ENCODE data around the gene DDX39A. TPM values are rescaled to one million over a fixed set of nuclear protein-coding genes. Genes with fewer than 3 reads are reported as not detected.

DDX39A gene
- total and polyA plus RNA-seq, 2 of the 8 experiments (the other 6 are each of a cell fraction or from before 2014, with no cell fraction given): 139 TPM

DNA sequence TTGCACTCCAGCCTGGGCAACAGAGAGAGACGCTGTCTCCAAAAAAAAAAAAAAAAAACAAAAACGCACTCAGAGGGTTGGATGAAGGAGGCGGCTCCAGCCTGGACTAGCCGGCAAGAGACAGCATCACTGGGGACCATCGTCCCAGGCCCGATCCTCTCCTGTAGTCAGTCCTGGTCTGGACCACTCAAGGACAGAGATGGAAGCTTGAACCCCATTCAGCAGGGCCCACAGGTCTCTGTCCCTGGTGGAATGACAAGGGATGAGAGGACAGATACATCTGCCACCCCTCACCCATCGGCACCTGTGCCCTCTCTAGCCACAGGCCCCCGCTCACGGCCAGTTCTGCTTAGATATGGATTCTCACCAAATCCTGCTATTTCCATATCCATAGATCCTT, 23.9 kb downstream of the DDX39A start:
- no peak overlapping the region for H3K14ac ChIP-seq (ENCODE audit: insufficient read length)
- no peak overlapping the region for H3K23ac ChIP-seq (ENCODE audit: insufficient read length)
- no peak overlapping the region for H2BK15ac ChIP-seq (ENCODE audit: low read length)
- H3K4ac ChIP-seq (replicated peaks; ENCODE audit: insufficient read length, low read depth, low read length): no peak overlapping the region
- 94% methylated on average over 6 of the region's 9 CpGs; no CpG with 5 or more reads in 1 of the 2 experiments for WGBS, 2 experiments (ENCODE audit: extremely low coverage in 1 of 2, insufficient coverage in 1 of 2, insufficient read length in 1 of 2, insufficient replicate concordance in 2 of 2, low coverage in 1 of 2, low lambda C conversion rate in 2 of 2, missing lambda C conversion rate in 1 of 2)
- H3K23me2 ChIP-seq (ENCODE audit: low read depth, low read length): no peaks in the 10 kb centered on the region
- H3K56ac ChIP-seq (replicated peaks; ENCODE audit: insufficient read length, low read depth, low read length): no peak overlapping the region
- no peak overlapping the region for H2AFZ ChIP-seq (ENCODE audit: low read length)
- no peak overlapping the region for H3K18ac ChIP-seq (ENCODE audit: extremely low read depth, low read length)
- H3K4me2 ChIP-seq (ENCODE audit: insufficient read depth in 1 of 2, low read depth in 2 of 2, low read length in 2 of 2): no peak overlapping the region
- H3K27me3 ChIP-seq (replicated peaks in 1 of 4; ENCODE audit: control insufficient read depth in 3 of 4, extremely low read depth in 1 of 4, insufficient read depth in 3 of 4, low read length in 3 of 4): no peaks in the 10 kb centered on the region
- CTCF ChIA-PET (ENCODE audit: partially characterized antibody): interaction anchor here (1.2 to 2.3 kb wide), 2 partner anchors 10 kb away, joined by 7 to 12 read pairs; no protein-coding TSS in a partner anchor
- FAIRE-seq (no peak), DNase-seq (ENCODE audit: low read depth in 1 of 2, low spot score in 2 of 2) (no peak)
- H2AK5ac ChIP-seq (ENCODE audit: low read depth, low read length): no peak overlapping the region
- no peak overlapping the region for H4K8ac ChIP-seq (ENCODE audit: extremely low read depth, insufficient read depth, low read length)
- no peak overlapping the region for H2BK120ac ChIP-seq (replicated peaks; ENCODE audit: low read depth, low read length)
- no peak overlapping the region for H3K9ac ChIP-seq (replicated peaks in 1 of 4; ENCODE audit: extremely low read depth in 1 of 4, low read depth in 3 of 4, low read length in 3 of 4)
- no peak overlapping the region for H3K4me3 ChIP-seq (ENCODE audit: extremely low read depth in 1 of 4, insufficient read depth in 2 of 4, low read depth in 3 of 4, low read length in 4 of 4)
- no peaks in the 10 kb centered on the region for H3K36me3 ChIP-seq (ENCODE audit: control insufficient read depth in 2 of 4, insufficient read depth in 4 of 4, low read length in 3 of 4)
- H4K20me1 ChIP-seq (replicated peaks in 1 of 2; ENCODE audit: control insufficient read depth in 1 of 2, insufficient read depth in 2 of 2, low read length in 2 of 2): no peaks in the 10 kb centered on the region
- H3K9me3 ChIP-seq (ENCODE audit: insufficient read depth in 2 of 2, low read depth in 1 of 2, low read length in 1 of 2): no peaks in the 10 kb centered on the region
- H4K91ac ChIP-seq (replicated peaks; ENCODE audit: insufficient read length, low read length): no peak overlapping the region
- H3K79me1 ChIP-seq (ENCODE audit: low read depth, low read length): no peaks in the 10 kb centered on the region
- H3K4me1 ChIP-seq (replicated peaks in 1 of 4; ENCODE audit: control insufficient read depth in 3 of 4, insufficient read depth in 4 of 4, low read length in 3 of 4): peaks cover 0 to 5% (median 4%) of the 10 kb centered on the region in 4 experiments; a peak in 5 of 7 replicates
- POLR2A ChIA-PET (ENCODE audit: partially characterized antibody): interaction anchor here (0.6 to 4.8 kb wide), 2 partner anchors 10 to 11 kb away, joined by 3 to 24 read pairs; no protein-coding TSS in a partner anchor
- TF ChIP-seq E2F6 (IDR thresholded peaks at IDR 0.05): no peak
- no peak for TF ChIP-seq TEAD4 (IDR thresholded peaks at IDR 0.05; ENCODE audit: low read depth, low read length)
- no peak for TF ChIP-seq SP4 (IDR thresholded peaks at IDR 0.05; ENCODE audit: low read length)
- no peak for TF ChIP-seq TAF1 (IDR thresholded peaks at IDR 0.05; ENCODE audit: low read depth, low read length)
- TF ChIP-seq HDAC6 (IDR thresholded peaks at IDR 0.05; ENCODE audit: low read depth, low read length): no peak
- TF ChIP-seq SRF (IDR thresholded peaks at IDR 0.05; ENCODE audit: low read depth, low read length): no peak
- no peak for TF ChIP-seq GTF2F1 (IDR thresholded peaks at IDR 0.05; ENCODE audit: borderline replicate concordance, low read depth, low read length)
- no peak for TF ChIP-seq RXRA (IDR thresholded peaks at IDR 0.05; ENCODE audit: insufficient read depth, low read depth, low read length)
- TF ChIP-seq EP300 (IDR thresholded peaks at IDR 0.05; ENCODE audit: borderline replicate concordance in 1 of 2, low read depth in 2 of 2, low read length in 2 of 2): no peak
- TF ChIP-seq TCF12 (IDR thresholded peaks at IDR 0.05; ENCODE audit: low read depth, low read length): no peak
- H4K5ac ChIP-seq (ENCODE audit: insufficient read length, low read depth, low read length): no peak overlapping the region
- no peak overlapping the region for H2BK5ac ChIP-seq (ENCODE audit: low read depth, low read length)
- no peak overlapping the region for H3K27ac ChIP-seq (ENCODE audit: low read depth, low read length)
- H3K79me2 ChIP-seq (ENCODE audit: control insufficient read depth in 1 of 2, insufficient read depth in 2 of 2, low read length in 2 of 2): no peaks in the 10 kb centered on the region
- no peak overlapping the region for H2BK12ac ChIP-seq (ENCODE audit: low read depth, low read length)
- no peak overlapping the region for H2BK20ac ChIP-seq (ENCODE audit: low read length)

All from H1 (cell line).